Esophagus muscularis mucosa (tissue), 3 donors: ENCODE results near the gene PANK2.

Source experiments
- CTCF ChIP-seq, 3 experiments: fragments of 200-600 bp in 2 of 3; fragments of 450-650 bp in 1 of 3; sonication (generic) in 2 of 3; IDR thresholded peaks; one replicate each; pipeline ENCODE4 v1.5.1; 2017 to 2019; ENCODE audit warnings: antibody characterized with exemption in 3 of 3, mild to moderate bottlenecking in 2 of 3, moderate library complexity in 1 of 3
- POLR2A ChIP-seq: fragments of 450-650 bp; IDR thresholded peaks from one replicate; pipeline ENCODE4 v1.6.1; 2017; ENCODE audit warnings: antibody characterized with exemption, moderate library complexity, mild to moderate bottlenecking, low read depth
- POLR2AphosphoS5 ChIP-seq, 2 donors: sonication (generic); formaldehyde crosslinking; IDR thresholded peaks; one replicate each; pipeline ENCODE4 v1.6.1; 2017; ENCODE audit warnings: antibody characterized with exemption in 2 of 2

DNA sequence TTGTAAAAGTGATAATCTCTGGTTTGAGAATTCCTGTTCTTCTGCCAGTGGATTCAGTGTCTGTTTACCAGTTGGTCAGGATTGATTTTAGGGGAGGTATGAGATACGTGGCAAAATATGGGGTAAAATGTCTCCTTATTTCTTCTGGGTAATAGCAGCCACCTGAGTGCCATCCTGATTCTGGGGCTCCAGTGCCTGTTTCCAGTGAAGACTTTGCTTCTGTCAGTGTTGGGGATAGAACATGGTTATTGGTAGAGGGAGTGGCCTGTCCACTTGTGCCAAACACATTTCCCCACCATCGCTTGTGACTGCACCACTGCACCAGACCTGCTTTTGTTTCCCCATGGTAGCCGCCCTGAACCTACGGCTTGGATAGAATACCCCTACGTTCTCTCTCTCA is 15.7 kb downstream of the PANK2 start:
- no peak for TF ChIP-seq CTCF (IDR thresholded peaks at IDR 0.05)
- TF ChIP-seq POLR2AphosphoS5 (IDR thresholded peaks at IDR 0.05): no peak
- TF ChIP-seq POLR2A: no peak
